ENCODE results near the gene SAFB2. TPM values are rescaled to one million over a fixed set of nuclear protein-coding genes. Genes with fewer than 3 reads are reported as not detected.

The SAFB2 gene
- polyA plus RNA-seq, 1 donor from 2014 or later: 40.1 TPM

DNA sequence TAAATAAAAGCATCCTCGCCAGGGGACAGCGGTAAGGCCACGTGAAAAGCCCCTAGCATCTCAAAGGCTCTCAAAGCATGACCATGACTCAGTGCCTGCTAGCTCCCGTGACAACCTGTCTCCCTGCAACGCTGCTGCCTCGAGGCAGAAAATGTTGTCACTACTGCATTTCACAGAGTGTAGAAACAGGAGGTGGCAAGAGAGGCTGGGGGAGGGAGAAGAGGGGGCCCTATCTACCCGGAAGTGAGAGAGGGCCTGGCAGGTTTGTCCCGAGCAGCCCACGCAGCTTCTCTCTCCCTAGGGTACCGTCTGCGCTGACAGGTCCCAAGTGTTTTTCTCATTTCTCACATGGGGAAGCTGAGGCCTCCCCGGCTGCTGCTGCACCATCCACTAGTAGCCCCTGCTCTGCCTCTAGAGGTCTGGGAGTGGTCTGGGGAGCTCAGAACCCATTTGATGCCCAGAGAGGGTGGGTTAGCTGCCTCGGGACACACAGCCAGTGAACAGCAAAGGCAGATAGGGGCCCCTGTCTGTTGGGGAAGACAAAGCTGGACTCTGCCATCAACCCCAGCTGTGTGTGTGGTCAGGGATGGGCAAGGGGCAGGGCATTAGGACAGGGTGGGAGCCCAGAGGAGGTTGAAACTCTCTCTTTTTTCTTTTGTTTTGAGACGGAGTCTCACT is 58.5 kb downstream of the SAFB2 start:
- Histone ChIP-seq H3K9ac (ENCODE audit: low read length) (no peak overlapping the region), H3K79me2 (replicated peaks; ENCODE audit: insufficient read depth, low read length) (no peaks in the 10 kb centered on the region), H2AFZ (ENCODE audit: low read depth, low read length) (no peak overlapping the region), H3K4me2 (ENCODE audit: low read length) (no peak overlapping the region), H3K36me3 (ENCODE audit: insufficient read depth, low read length) (no peaks in the 10 kb centered on the region), H4K20me1 (ENCODE audit: insufficient read depth) (no peaks in the 10 kb centered on the region), H3K27me3 (ENCODE audit: insufficient read depth, low read depth, low read length) (peaks cover 4% of the 10 kb centered on the region), H3K4me3 (ENCODE audit: low read length) (no peak overlapping the region), H3K27ac (ENCODE audit: low read length) (no peak overlapping the region), H3K9me3 (ENCODE audit: low read length) (no peaks in the 10 kb centered on the region), H3F3A (ENCODE audit: insufficient read depth, low read length, poor library complexity, severe bottlenecking) (no peaks in the 10 kb centered on the region), H3K9me2 (ENCODE audit: insufficient read depth, low read length) (no peaks in the 10 kb centered on the region)
- TF ChIP-seq, protein P1, sequence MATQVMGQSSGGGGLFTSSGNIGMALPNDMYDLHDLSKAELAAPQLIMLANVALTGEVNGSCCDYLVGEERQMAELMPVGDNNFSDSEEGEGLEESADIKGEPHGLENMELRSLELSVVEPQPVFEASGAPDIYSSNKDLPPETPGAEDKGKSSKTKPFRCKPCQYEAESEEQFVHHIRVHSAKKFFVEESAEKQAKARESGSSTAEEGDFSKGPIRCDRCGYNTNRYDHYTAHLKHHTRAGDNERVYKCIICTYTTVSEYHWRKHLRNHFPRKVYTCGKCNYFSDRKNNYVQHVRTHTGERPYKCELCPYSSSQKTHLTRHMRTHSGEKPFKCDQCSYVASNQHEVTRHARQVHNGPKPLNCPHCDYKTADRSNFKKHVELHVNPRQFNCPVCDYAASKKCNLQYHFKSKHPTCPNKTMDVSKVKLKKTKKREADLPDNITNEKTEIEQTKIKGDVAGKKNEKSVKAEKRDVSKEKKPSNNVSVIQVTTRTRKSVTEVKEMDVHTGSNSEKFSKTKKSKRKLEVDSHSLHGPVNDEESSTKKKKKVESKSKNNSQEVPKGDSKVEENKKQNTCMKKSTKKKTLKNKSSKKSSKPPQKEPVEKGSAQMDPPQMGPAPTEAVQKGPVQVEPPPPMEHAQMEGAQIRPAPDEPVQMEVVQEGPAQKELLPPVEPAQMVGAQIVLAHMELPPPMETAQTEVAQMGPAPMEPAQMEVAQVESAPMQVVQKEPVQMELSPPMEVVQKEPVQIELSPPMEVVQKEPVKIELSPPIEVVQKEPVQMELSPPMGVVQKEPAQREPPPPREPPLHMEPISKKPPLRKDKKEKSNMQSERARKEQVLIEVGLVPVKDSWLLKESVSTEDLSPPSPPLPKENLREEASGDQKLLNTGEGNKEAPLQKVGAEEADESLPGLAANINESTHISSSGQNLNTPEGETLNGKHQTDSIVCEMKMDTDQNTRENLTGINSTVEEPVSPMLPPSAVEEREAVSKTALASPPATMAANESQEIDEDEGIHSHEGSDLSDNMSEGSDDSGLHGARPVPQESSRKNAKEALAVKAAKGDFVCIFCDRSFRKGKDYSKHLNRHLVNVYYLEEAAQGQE (IDR thresholded peaks at IDR 0.05; ENCODE audit: borderline replicate concordance): no peak
- TF ChIP-seq POLR2AphosphoS5 (IDR thresholded peaks at IDR 0.05): no peak
- TF ChIP-seq EZH2 (IDR thresholded peaks at IDR 0.05; ENCODE audit: borderline replicate concordance, insufficient read depth, low read length, poor library complexity, severe bottlenecking): no peak
- TF ChIP-seq, protein P2, sequence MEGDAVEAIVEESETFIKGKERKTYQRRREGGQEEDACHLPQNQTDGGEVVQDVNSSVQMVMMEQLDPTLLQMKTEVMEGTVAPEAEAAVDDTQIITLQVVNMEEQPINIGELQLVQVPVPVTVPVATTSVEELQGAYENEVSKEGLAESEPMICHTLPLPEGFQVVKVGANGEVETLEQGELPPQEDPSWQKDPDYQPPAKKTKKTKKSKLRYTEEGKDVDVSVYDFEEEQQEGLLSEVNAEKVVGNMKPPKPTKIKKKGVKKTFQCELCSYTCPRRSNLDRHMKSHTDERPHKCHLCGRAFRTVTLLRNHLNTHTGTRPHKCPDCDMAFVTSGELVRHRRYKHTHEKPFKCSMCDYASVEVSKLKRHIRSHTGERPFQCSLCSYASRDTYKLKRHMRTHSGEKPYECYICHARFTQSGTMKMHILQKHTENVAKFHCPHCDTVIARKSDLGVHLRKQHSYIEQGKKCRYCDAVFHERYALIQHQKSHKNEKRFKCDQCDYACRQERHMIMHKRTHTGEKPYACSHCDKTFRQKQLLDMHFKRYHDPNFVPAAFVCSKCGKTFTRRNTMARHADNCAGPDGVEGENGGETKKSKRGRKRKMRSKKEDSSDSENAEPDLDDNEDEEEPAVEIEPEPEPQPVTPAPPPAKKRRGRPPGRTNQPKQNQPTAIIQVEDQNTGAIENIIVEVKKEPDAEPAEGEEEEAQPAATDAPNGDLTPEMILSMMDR (IDR thresholded peaks at IDR 0.05; ENCODE audit: poor library complexity, severe bottlenecking): no peak
- no peak for TF ChIP-seq SMC3 (conservative IDR thresholded peaks at IDR 0.05; ENCODE audit: poor library complexity)
- TF ChIP-seq RAD21 (conservative IDR thresholded peaks at IDR 0.05): no peak
- no peak for TF ChIP-seq EP300 (conservative IDR thresholded peaks at IDR 0.05; ENCODE audit: poor library complexity, severe bottlenecking)

DNA sequence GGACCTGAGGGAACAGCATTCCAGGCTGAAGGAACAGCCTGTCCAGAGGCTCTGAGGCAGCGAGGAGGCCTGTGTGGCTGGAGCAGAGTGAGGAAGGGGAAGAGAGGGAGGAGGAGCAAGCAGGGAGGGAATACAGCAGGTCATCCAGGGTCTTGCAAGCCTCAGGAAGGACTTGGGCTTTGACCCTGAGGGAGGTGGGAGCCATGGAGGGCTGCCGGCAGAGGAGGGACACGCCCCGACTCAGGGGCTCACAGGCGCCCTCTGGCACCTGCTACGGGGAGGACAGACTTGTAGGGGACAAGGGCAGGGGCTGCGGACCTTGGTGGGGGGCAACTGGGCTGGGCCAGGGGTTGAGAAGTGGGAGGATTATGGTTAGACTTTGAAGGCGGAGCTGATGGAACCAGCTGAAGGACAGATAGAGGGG is 59.6 kb downstream of the SAFB2 start:
- H4K20me1 ChIP-seq (ENCODE audit: insufficient read depth): no peaks in the 10 kb centered on the region
- no peak overlapping the region for H3K27ac ChIP-seq (ENCODE audit: low read length)
- TF ChIP-seq SMC3 (conservative IDR thresholded peaks at IDR 0.05; ENCODE audit: poor library complexity): no peak
- TF ChIP-seq RAD21 (conservative IDR thresholded peaks at IDR 0.05): no peak
- no peak for TF ChIP-seq MXI1 (conservative IDR thresholded peaks at IDR 0.05; ENCODE audit: poor library complexity, severe bottlenecking)
- TF ChIP-seq TAF1 (IDR thresholded peaks at IDR 0.05; ENCODE audit: low read depth): no peak
- TF ChIP-seq, protein P2 (IDR thresholded peaks at IDR 0.05; ENCODE audit: poor library complexity, severe bottlenecking): no peak
- no peak for TF ChIP-seq POLR2AphosphoS5 (IDR thresholded peaks at IDR 0.05)
- no peak for TF ChIP-seq EZH2 (IDR thresholded peaks at IDR 0.05; ENCODE audit: borderline replicate concordance, insufficient read depth, low read length, poor library complexity, severe bottlenecking)
- no peak for TF ChIP-seq EP300 (conservative IDR thresholded peaks at IDR 0.05; ENCODE audit: poor library complexity, severe bottlenecking)
- TF ChIP-seq, protein P1 (IDR thresholded peaks at IDR 0.05; ENCODE audit: borderline replicate concordance): no peak
- H3K79me2 ChIP-seq (replicated peaks; ENCODE audit: insufficient read depth, low read length): no peaks in the 10 kb centered on the region
- peaks cover 4% of the 10 kb centered on the region for H3K27me3 ChIP-seq (ENCODE audit: insufficient read depth, low read depth, low read length)
- no peaks in the 10 kb centered on the region for H3F3A ChIP-seq (ENCODE audit: insufficient read depth, low read length, poor library complexity, severe bottlenecking)
- H3K9ac ChIP-seq (ENCODE audit: low read length): no peak overlapping the region
- H3K9me2 ChIP-seq (ENCODE audit: insufficient read depth, low read length): no peaks in the 10 kb centered on the region
- H3K4me2 ChIP-seq (ENCODE audit: low read length): no peak overlapping the region
- no peak overlapping the region for H3K4me3 ChIP-seq (ENCODE audit: low read length)
- no peak overlapping the region for H2AFZ ChIP-seq (ENCODE audit: low read depth, low read length)
- H3K36me3 ChIP-seq (ENCODE audit: insufficient read depth, low read length): no peaks in the 10 kb centered on the region
- H3K9me3 ChIP-seq (ENCODE audit: low read length): no peaks in the 10 kb centered on the region
